ELF-1 (cell line): ENCODE results near the gene UBTD1.
"Not testable (repeated sequence)": the region's sequence is repeated elsewhere in the genome, so short reads cannot be mapped to it uniquely, and the experiment has no call there.

Experiments used
- DNase-seq: peaks from one replicate; pipeline ENCODE4 v3.0.0-alpha.2; 2016; ENCODE audit warnings: low read depth, low spot score

Gene UBTD1

GRCh38 chr10:97498841-97499560 is at the start of gene UBTD1:
Gene UBTD1, plus strand, starts transcription at chr10:97498924. Its CDS starts 280 bp downstream, at chr10:97499204.
- DNase-seq, result peak; percentile 54

GRCh38 chr10:97450828-97451227 is 47.9 kb upstream of the UBTD1 start:
- no peak for DNase-seq

GRCh38 chr10:97451605-97452004 is 47.1 kb upstream of the UBTD1 start:
- no peak for DNase-seq

DNA sequence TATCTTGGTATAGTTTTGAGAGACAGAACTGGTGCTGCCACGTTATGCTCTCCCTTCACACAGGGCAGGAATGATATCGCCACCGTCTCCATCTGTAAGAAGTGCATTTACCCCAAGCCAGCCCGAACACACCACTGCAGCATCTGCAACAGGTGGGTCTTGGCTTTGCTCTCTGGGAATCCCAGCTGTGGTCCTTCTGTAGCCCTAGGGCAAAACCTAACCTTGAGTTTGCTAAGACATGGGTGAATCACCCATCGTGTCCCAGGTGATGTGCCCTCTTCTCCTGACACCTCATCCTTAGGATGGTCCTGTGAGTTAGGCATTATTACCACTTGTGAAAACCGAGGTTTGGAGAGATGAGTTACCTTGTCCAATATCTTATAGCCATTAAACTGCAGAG is 46.4 kb upstream of the UBTD1 start:
- DNase-seq, result no peak

DNA sequence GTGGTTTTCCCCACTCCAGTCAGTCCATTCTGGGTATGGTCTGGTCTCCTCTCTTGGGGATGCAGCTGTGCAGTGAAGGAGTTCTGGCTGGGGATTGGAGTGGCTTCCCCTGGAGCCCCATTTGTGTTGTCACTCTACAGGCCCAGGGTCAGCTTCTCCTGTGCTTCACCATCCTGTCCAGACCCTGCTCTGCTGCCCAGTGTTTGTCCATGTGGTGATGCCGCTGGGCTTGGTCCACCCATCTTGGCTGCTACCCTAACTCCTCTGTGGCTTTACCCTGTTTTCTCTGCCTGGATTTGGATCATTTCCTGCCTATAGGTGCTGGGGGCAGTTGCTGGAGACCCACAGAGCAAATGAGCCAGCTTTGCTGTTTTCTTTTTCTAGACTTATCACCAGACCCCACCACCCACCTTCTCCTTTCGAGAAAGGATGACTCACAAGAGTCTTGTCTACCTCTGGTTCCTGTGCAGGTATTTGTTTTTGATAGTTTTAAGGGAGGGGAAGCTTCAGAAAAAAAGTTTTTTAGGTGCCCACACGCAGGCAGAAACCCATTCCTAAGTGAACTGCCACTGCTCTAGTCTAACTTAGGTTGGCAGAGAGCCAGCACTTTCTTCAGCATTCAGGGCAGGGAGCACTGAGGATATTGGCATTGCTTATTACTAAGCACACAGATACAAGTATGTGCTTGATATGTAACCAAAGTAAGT is 44.2 kb upstream of the UBTD1 start:
- no peak for DNase-seq

- DNase-seq, result no peak
Observed at GRCh38 chr10:97456034-97456685, 42.6 kb upstream of the UBTD1 start.

GRCh38 chr10:97456686-97457065 is 42.0 kb upstream of the UBTD1 start:
- no peak for DNase-seq

DNA sequence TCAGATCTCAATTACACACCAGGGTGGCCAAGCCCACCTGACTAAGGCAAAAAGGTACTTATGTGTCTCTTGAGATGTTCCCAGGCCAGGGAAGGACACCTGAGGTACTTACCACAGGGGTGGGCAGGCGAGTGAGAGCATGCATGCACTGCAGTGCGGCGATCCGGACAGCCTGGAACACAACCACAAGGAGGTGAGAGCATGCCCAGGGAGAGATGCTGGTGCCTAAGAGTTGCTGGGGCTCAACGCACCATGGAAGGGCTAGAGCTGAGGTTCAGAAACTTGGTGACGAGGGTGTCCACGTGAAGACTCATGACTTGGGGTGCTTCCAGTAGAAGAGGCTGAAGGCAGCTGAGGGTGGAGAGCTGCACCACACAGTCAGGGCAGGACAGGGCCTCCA is 39.6 kb upstream of the UBTD1 start:
- no peak for DNase-seq

DNA sequence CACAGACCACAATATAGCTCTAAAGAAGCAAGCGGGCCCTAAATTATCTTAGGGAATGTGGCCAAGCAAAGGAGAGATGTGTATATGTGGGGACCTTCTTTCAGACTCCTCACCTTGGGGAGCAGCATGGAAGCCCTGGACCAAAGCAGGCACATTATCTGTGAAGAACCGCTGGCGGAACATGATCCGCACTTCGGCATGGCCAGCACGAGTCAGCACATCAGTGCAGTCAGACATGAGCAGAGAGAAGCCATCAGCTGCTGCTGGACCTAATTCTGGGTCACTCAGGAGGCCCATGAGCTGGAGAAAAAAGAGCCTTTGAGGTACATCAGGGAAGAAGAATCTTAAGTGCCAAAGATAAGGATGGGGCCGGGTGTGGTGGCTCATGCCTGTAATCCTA is 38.8 kb upstream of the UBTD1 start:
- no peak for DNase-seq

- no peak for DNase-seq
Observed at GRCh38 chr10:97462309-97462708, 36.4 kb upstream of the UBTD1 start.

GRCh38 chr10:97463363-97464132 is 35.2 kb upstream of the UBTD1 start:
- DNase-seq, result peak; percentile 80

- no peak for DNase-seq
Observed at GRCh38 chr10:97464226-97464625, 34.5 kb upstream of the UBTD1 start.

DNA sequence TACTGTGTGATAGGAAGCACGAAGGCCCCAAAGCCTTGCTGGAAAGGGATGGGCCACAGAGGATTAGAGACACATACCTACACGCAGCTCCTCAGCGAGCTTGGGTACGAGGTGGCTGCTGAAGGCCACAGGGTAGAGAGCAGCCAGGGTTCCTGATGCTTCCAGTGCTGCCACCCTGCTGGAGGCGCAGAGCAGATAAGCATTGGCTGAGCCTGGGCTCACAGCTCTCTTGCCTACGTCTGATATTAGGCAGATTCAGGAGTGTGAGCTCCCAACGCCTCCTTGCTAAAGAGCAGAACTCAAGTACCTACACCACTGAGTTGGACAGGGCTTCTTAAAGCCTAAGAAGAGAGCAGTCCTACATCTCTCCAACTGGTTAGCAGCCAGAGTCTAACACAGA is 32.7 kb upstream of the UBTD1 start:
- DNase-seq, result no peak

DNA sequence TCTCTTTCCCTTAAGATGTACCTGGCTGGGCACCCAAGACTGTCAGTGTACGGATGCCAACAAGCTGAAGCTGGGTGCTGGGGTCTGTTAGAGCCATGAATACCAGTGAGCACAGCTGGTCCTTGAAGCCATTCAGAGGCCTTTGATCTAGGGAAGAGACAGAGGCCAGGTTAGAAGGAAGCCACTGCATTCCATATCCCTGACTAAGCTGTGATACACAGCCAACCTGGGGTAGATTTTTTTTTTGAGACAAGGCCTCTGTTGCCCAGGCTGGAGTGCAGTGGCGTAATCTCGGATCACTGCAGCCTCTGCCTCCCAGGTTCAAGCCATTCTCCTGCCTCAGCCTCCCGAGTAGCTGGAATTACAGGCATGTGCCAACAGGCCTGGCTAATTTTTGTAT is 32.0 kb upstream of the UBTD1 start:
- DNase-seq, result no peak

DNA sequence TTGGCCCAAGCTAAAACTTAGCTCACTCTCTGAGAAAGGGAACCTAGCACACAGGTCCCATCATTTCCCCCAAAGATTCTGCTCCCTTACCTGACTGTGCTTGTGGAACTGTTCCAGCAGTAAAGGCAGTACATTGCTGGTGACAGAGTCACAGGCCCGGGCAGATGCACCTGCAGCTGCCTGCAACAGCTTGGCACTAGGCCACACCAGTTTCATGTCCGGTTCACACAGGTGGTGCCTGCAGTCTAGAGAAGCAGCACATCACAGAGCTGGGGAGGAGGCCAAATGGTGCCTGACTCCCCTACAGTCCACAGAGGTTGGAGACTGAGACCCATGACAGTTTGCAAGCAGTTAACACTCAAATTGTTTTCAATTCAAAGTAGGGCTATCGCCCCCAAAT is 30.6 kb upstream of the UBTD1 start:
- no peak for DNase-seq

DNA sequence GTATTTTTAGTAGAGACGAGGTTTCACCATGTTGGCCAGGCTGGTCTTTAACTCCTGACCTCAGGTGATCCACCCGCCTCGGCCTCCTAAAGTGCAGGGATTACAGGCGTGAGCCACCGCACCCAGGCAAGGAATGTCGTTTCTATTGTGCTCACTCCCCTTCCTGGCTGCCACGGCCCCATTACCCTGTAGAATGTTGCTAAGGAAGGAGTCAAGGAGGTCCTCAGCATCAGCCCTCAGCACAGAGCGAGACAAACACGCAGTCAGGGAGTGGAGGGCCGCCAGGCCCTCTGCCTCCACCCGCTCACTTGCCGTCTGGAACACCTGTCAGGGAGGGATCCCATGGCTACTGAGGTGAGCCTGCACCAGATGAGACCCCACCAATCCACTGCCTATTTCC is 29.9 kb upstream of the UBTD1 start:
- not testable (repeated sequence) for DNase-seq

DNA sequence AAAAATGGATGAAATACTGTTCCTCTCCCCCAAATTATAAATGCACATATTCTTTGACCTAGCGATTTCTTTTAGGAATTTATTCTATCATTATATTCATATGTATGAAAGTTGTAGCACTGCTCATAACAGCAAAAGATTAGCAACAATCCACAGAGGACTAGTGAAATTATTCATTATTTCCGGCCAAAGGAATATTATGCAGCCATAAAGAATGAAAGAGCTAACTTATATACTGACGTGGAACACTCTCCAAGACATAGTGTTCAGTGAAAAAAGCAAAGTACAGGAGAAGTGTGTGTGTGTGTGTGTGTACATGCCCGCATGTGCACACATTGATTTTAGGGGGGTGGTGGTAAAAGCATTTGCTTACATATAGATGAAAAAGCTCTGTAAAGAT is 23.8 kb upstream of the UBTD1 start:
- DNase-seq, result no peak

DNA sequence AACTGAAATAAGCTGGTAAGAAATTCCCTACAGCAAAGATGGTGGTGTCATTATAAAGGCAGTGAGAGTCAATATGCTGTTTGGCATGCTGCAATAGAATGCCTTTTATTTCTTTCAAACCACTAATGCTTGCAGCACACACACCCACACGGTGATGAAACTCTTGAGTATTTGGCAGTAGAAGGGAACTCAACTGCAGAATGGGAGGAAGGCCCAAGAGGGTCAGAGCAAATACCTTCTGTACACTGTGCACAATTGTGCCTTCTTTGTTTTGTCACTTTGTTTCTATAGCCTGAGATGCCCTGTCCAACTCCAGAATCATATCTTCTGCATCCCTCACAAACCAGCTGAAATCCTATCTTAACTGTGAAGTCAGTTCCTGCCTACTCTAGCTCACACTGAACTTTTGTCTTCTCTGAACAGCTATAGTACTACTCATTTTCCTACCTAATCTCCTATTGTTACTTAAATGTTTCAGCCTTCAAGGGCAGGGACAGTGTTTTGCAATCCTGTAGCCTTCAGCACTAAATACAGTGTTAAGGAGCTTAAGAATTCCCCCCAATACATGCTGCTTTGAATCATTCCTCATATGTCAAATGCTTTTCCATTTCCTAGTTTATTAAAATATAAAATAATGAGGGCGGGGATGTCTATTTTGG is 22.7 kb upstream of the UBTD1 start:
- DNase-seq, result no peak

DNA sequence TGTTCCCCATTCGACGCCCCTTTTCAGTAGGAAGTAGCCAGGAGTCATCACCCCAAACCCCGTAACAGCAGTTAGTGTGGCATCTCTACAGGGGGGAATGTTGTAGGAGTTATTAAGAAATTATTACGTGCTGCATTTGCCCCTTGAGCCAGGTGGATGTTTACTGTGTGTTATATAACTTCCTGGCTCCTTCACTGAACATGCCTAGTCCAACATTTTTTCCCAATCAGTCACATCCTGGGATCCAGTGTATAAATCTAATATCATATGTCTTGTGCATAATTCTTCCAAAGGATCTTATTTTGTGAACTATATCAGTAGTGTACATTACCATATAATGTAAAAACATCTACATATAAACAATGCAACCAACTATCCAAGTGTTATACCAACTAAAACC is 19.3 kb upstream of the UBTD1 start:
- DNase-seq, result not testable (repeated sequence)

- DNase-seq, result peak; percentile 94
Observed at GRCh38 chr10:97479939-97480338, 18.8 kb upstream of the UBTD1 start.

- no peak for DNase-seq
Observed at GRCh38 chr10:97481071-97481470, 17.7 kb upstream of the UBTD1 start.

DNA sequence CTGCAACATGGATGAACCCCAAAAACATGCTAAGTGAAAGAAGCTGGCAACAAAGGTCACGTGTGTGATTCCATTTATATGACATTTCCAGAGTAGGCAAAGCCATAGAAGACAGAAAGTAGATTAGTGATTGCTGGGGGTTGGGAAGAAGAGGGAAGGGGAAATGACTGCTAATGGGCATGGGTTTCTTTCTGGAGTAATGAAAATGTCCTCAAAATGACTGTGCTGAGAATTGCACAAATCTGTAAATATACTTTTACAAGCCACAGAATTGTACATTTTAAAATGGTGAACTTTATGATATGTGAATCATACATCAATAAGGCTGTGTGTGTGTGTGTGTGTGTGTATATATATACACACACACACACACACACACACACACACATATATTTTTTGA is 16.3 kb upstream of the UBTD1 start:
- DNase-seq, result no peak
